H9 (cell line): ENCODE measurements around the gene PGAM1. TPM values are rescaled to one million over a fixed set of nuclear protein-coding genes. Genes with fewer than 3 reads are reported as not detected.

Experiments used
- DNase-seq: peaks from one replicate; pipeline ENCODE4 v3.0.0-alpha.2; 2017
- H2AFZ ChIP-seq: one replicate; pipeline ENCODE4 v1.6.1; 2013; ENCODE audit warnings: mild to moderate bottlenecking, low read length, control low read depth, moderate library complexity
- H2AK5ac ChIP-seq: 2 replicates; pipeline ENCODE4 v1.6.1; 2013; ENCODE audit warnings: low read length, control low read depth, mixed read lengths; ENCODE audit not compliant: insufficient read length
- H2BK120ac ChIP-seq: one replicate; pipeline ENCODE4 v1.6.1; 2013; ENCODE audit warnings: low read depth, mild to moderate bottlenecking, low read length, control low read depth, inconsistent platforms; ENCODE audit not compliant: poor library complexity, severe bottlenecking
- H2BK12ac ChIP-seq: 2 replicates; pipeline ENCODE4 v1.6.1; 2013; ENCODE audit warnings: low read length, control low read depth, mixed read lengths, low read depth; ENCODE audit not compliant: insufficient read length
- H2BK15ac ChIP-seq: 2 replicates; pipeline ENCODE4 v1.6.1; 2013; ENCODE audit warnings: low read depth, low read length, control low read depth
- H2BK20ac ChIP-seq: one replicate; pipeline ENCODE4 v1.6.1; 2013; ENCODE audit warnings: low read depth, mild to moderate bottlenecking, low read length, control low read depth, inconsistent platforms; ENCODE audit not compliant: poor library complexity, severe bottlenecking
- H2BK5ac ChIP-seq: 2 replicates; pipeline ENCODE4 v1.6.1; 2013; ENCODE audit warnings: low read length, control low read depth, mixed read lengths; ENCODE audit not compliant: insufficient read length
- H3K14ac ChIP-seq: 2 replicates; pipeline ENCODE4 v1.6.1; 2013; ENCODE audit warnings: low read length, control low read depth; ENCODE audit not compliant: insufficient read depth
- H3K18ac ChIP-seq: 2 replicates; pipeline ENCODE4 v1.6.1; 2013; ENCODE audit warnings: low read depth, mild to moderate bottlenecking, mixed read lengths, low read length, control low read depth; ENCODE audit not compliant: insufficient read length
- H3K23ac ChIP-seq: 2 replicates; pipeline ENCODE4 v1.6.1; 2013; ENCODE audit warnings: low read length, control low read depth, mixed read lengths, low read depth; ENCODE audit not compliant: insufficient read length
- H3K23me2 ChIP-seq: 2 replicates; pipeline ENCODE4 v1.6.1; 2013; ENCODE audit warnings: low read depth, mild to moderate bottlenecking, mixed read lengths, low read length, control low read depth; ENCODE audit not compliant: insufficient read length, poor library complexity, severe bottlenecking
- H3K27ac ChIP-seq: 2 replicates; pipeline ENCODE4 v1.5.1; 2013; ENCODE audit warnings: low read length, control low read depth, mixed read lengths, low read depth; ENCODE audit not compliant: insufficient read length
- H3K27me3 ChIP-seq: 2 replicates; pipeline ENCODE4 v1.6.1; 2013; ENCODE audit warnings: low read length, control low read depth, inconsistent platforms; ENCODE audit not compliant: insufficient read depth
- H3K4ac ChIP-seq: 2 replicates; pipeline ENCODE4 v1.6.1; 2013; ENCODE audit warnings: low read depth, mild to moderate bottlenecking, control low read depth, inconsistent platforms, low read length, moderate library complexity
- H3K4me1 ChIP-seq: 2 replicates; pipeline ENCODE4 v1.6.1; 2013; ENCODE audit warnings: low read length, control low read depth, inconsistent platforms; ENCODE audit not compliant: insufficient read depth
- H3K4me2 ChIP-seq: 2 replicates; pipeline ENCODE4 v1.6.1; 2013; ENCODE audit warnings: low read length, control low read depth, mixed read lengths; ENCODE audit not compliant: insufficient read length, insufficient read depth
- H3K56ac ChIP-seq: 2 replicates; pipeline ENCODE4 v1.6.1; 2013; ENCODE audit warnings: low read depth, mild to moderate bottlenecking, mixed read lengths, low read length, control low read depth; ENCODE audit not compliant: insufficient read length
- H3K79me1 ChIP-seq: 2 replicates; pipeline ENCODE4 v1.6.1; 2013; ENCODE audit warnings: low read depth, mild to moderate bottlenecking, moderate library complexity, low read length, control low read depth, inconsistent platforms; ENCODE audit not compliant: insufficient read depth, poor library complexity, severe bottlenecking
- H3K79me2 ChIP-seq: 2 replicates; pipeline ENCODE4 v1.6.1; 2013; ENCODE audit warnings: low read length, control low read depth, inconsistent platforms; ENCODE audit not compliant: insufficient read depth
- H3K9ac ChIP-seq: 2 replicates; pipeline ENCODE4 v1.6.1; 2013; ENCODE audit warnings: low read length, control low read depth, mixed read lengths; ENCODE audit not compliant: insufficient read length; ENCODE audit errors: extremely low read depth
- H3K9me3 ChIP-seq: one replicate; pipeline ENCODE4 v1.6.1; 2013; ENCODE audit warnings: low read depth, low read length, inconsistent platforms; ENCODE audit not compliant: control insufficient read depth
- H3T11ph ChIP-seq: one replicate; pipeline ENCODE4 v1.6.1; 2013; ENCODE audit warnings: mild to moderate bottlenecking, low read length, control low read depth, inconsistent platforms
- H4K20me1 ChIP-seq: one replicate; pipeline ENCODE4 v1.6.1; 2013; ENCODE audit not compliant: control insufficient read depth, insufficient read length, insufficient read depth
- H4K5ac ChIP-seq: 2 replicates; pipeline ENCODE4 v1.6.1; 2013; ENCODE audit warnings: low read depth, mild to moderate bottlenecking, mixed read lengths, low read length, control low read depth; ENCODE audit not compliant: insufficient read length
- H4K8ac ChIP-seq: replicated peaks from 2 replicates; pipeline ENCODE4 v1.6.1; 2013; ENCODE audit warnings: low read length, control low read depth, mixed read lengths, low read depth; ENCODE audit not compliant: insufficient read length
- H4K91ac ChIP-seq: 2 replicates; pipeline ENCODE4 v1.6.1; 2013; ENCODE audit warnings: low read depth, mild to moderate bottlenecking, moderate library complexity, mixed read lengths, low read length, control low read depth; ENCODE audit not compliant: insufficient read length
- H3K27ac Mint-ChIP-seq, 3 experiments: 2 replicates in 2 of 3; 3 replicates in 1 of 3; pipeline ENCODE4 v1.8.0; 2020 to 2021; ENCODE audit warnings: mixed read lengths in 3 of 3, mild to moderate bottlenecking in 1 of 3, moderate library complexity in 1 of 3
- H3K27me3 Mint-ChIP-seq: 2 replicates; pipeline ENCODE4 v1.8.0; 2021; ENCODE audit warnings: low read depth, mild to moderate bottlenecking, moderate library complexity, mixed read lengths
- H3K36me3 Mint-ChIP-seq, 3 experiments: 2 replicates in 2 of 3; 3 replicates in 1 of 3; pipeline ENCODE4 v1.8.0; 2020 to 2021; ENCODE audit warnings: low read depth in 3 of 3, mixed read lengths in 3 of 3; ENCODE audit not compliant: insufficient read depth in 1 of 3
- H3K4me1 Mint-ChIP-seq, 2 experiments: 2 replicates each; pipeline ENCODE4 v1.8.0; 2020; ENCODE audit warnings: mixed read lengths in 2 of 2
- H3K4me3 Mint-ChIP-seq, 2 experiments: 2 replicates in 1 of 2; 3 replicates in 1 of 2; pipeline ENCODE4 v1.8.0; 2020 to 2021; ENCODE audit warnings: mild to moderate bottlenecking in 2 of 2, mixed read lengths in 2 of 2, moderate library complexity in 1 of 2
- H3K9me3 Mint-ChIP-seq, 2 experiments: 2 replicates in 1 of 2; 3 replicates in 1 of 2; pipeline ENCODE4 v1.8.0; 2020; ENCODE audit warnings: mild to moderate bottlenecking in 2 of 2, mixed read lengths in 2 of 2, moderate library complexity in 1 of 2
- CTCF ChIP-seq: fragments of 200-600 bp; sonication (generic); conservative IDR thresholded peaks from 3 replicates; pipeline ENCODE4 v1.8.0; 2021; ENCODE audit warnings: antibody characterized with exemption, mild to moderate bottlenecking
- WGBS: extraction: QIAGEN DNeasy Blood & Tissue Kit; methylation state at CpG from one replicate; pipeline ENCODE4 v1.1.7; 2013; ENCODE audit warnings: missing lambda C conversion rate, low lambda C conversion rate, mixed read lengths; ENCODE audit not compliant: insufficient read length; ENCODE audit errors: extremely low coverage; 5-methylcytosine and 5-hydroxymethylcytosine counted together
- long read RNA-seq: library from polyadenylated mRNA; unstranded; transcript quantifications from one replicate; pipeline ENCODE4 v2.0.0, GENCODE V29; 2020
- total RNA-seq: library from RNA; stranded (reverse); gene quantifications from 2 replicates; pipeline ENCODE4 v1.2.1, GENCODE V29; 2021

The PGAM1 gene
- 932 and 935 TPM in 2 replicates for total RNA-seq
- long read RNA-seq, transcript PGAM1-201 (4 exons, 1,830 nt): major isoform, 11,525 of 11,836 reads
- long read RNA-seq, transcript PGAM1-202 (4 exons, 1,187 nt): minor isoform, 88 of 11,836 reads
- long read RNA-seq, partial matches to known transcripts: 124 of 11,836 reads
- long read RNA-seq, other reads (novel, unspliced or antisense): 99 of 11,836 reads

GRCh38 chr10:97425964-97426775 lies at the start of gene PGAM1:
Gene PGAM1, plus strand, starts transcription at chr10:97426191. Its CDS starts 117 bp downstream, at chr10:97426308.
- Histone ChIP-seq H3K4ac (peak within 1 kb of the TSS; percentile 18; the same call in 1 of the 2 replicates), H3K27ac (peak within 1 kb of the TSS; percentile 74), H3K9ac (peak within 1 kb of the TSS; percentile 99), H3K79me2 (peaks cover 19% of the 10 kb centered on the region; the same call in 1 of the 2 replicates), H3K27me3 (no peaks in the 10 kb centered on the region), H3K4me1 (no peaks in the 10 kb centered on the region), H3K56ac (peak within 1 kb of the TSS; percentile 34), H4K20me1 (no peaks in the 10 kb centered on the region), H2BK120ac (no peak within 1 kb of the TSS), H2AFZ (no peak within 1 kb of the TSS), H3K9me3 (no peaks in the 10 kb centered on the region), H3K79me1 (no peaks in the 10 kb centered on the region), H4K8ac (no peak within 1 kb of the TSS), H3T11ph (no peak within 1 kb of the TSS), H2AK5ac (no peak within 1 kb of the TSS), H2BK12ac (peak within 1 kb of the TSS; percentile 89), H2BK5ac (peak within 1 kb of the TSS; percentile 61), H3K23ac (no peak within 1 kb of the TSS), H2BK20ac (no peak within 1 kb of the TSS), H3K23me2 (peaks cover 9% of the 10 kb centered on the region), H2BK15ac (no peak within 1 kb of the TSS), H4K5ac (no peak within 1 kb of the TSS), H3K18ac (peak within 1 kb of the TSS; percentile 95), H3K14ac (peak within 1 kb of the TSS; percentile 91), H4K91ac (no peak within 1 kb of the TSS), H3K4me2 (peak within 1 kb of the TSS; percentile 83)
- H3K9me3 Mint-ChIP-seq: peaks cover 0 to 3% of the 10 kb centered on the region in 2 experiments; a peak in 2 of 5 replicates
- WGBS: no CpG with 5 or more reads among the region's 90 CpGs
- 0 out of 2 replicates have a peak, but pooled peaks cover 1% of the 10 kb centered on the region for H3K27me3 Mint-ChIP-seq
- H3K36me3 Mint-ChIP-seq: peaks cover 30 to 43% (median 35%) of the 10 kb centered on the region in 3 experiments
- DNase-seq: peak; percentile 97
- H3K4me1 Mint-ChIP-seq: peaks cover 17 to 19% of the 10 kb centered on the region in 2 experiments
- peak; percentile 69 for TF ChIP-seq CTCF
- H3K4me3 Mint-ChIP-seq: peak within 1 kb of the TSS; percentile 90 to 96
- H3K27ac Mint-ChIP-seq: peak within 1 kb of the TSS; percentile 97 to 99 (median 99)
